ENCODE measurements around the gene MYRIP. TPM values are rescaled to one million over a fixed set of nuclear protein-coding genes. Genes with fewer than 3 reads are reported as not detected.

MYRIP gene
- total RNA-seq, 1 donor from 2014 or later: 0.53 TPM

- Mint-ChIP-seq H3K4me1 (ENCODE audit: unreplicated experiment) (no peaks in the 10 kb centered on the region), H3K27me3 (no peaks in the 10 kb centered on the region), H3K9me3 (no peaks in the 10 kb centered on the region), H3K36me3 (no peaks in the 10 kb centered on the region), H3K4me3 (no peak overlapping the region), H3K27ac (no peak overlapping the region)
- no peak for DNase-seq (ENCODE audit: extremely low spot score, unreplicated experiment)
- TF ChIP-seq CTCF (conservative IDR thresholded peaks at IDR 0.05): no peak
These were observed 72.7 kb downstream of the MYRIP start for GRCh38 chr3:39882111-39882510.

DNA sequence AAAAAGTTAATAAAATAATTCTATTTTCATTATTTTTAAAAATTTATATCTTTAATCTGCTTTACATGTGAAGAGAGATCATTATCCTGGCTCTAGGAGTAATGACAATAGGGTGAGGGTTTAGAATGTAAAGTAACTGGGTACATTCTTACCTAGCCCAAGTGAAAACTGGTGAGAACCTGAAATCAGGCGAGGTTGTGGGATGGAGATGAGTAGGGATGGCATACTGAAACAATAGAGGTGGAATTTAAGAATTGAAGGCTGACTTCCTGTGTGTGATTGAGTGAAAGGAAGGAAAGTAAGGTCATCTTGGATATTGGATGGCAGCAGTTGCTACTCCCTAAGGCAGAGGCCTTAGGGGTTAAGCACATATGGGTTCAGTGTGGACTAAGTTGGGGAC lies 82.7 kb downstream of the MYRIP start:
- H3K9me3 Mint-ChIP-seq: no peaks in the 10 kb centered on the region
- no peaks in the 10 kb centered on the region for H3K4me1 Mint-ChIP-seq (ENCODE audit: unreplicated experiment)
- no peak for TF ChIP-seq CTCF (conservative IDR thresholded peaks at IDR 0.05)
- no peak overlapping the region for H3K27ac Mint-ChIP-seq
- H3K36me3 Mint-ChIP-seq: no peaks in the 10 kb centered on the region
- no peak for DNase-seq (ENCODE audit: extremely low spot score, unreplicated experiment)
- H3K4me3 Mint-ChIP-seq: no peak overlapping the region
- no peaks in the 10 kb centered on the region for H3K27me3 Mint-ChIP-seq

DNA sequence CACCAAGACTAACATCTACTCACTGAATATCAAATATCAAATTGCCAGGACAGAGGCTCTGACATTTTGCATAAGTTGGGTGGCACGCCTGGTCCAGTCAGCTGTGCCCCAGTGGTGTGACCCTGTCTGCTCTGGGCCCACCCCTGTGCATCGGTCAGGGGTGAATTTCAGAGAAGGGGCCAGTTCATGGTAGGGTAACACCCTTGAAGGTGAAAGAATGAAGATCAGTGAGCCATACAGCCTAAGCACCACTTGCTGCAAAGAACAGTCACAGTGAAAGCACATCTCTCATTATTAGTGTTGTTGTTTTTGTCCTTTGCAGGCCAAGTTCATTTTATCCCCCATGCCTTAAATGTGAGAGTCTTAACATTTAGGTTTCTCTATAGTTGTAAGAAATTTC lies 86.8 kb downstream of the MYRIP start:
- no peaks in the 10 kb centered on the region for H3K36me3 Mint-ChIP-seq
- H3K9me3 Mint-ChIP-seq: no peaks in the 10 kb centered on the region
- no peak overlapping the region for H3K4me3 Mint-ChIP-seq
- H3K27ac Mint-ChIP-seq: no peak overlapping the region
- no peak for DNase-seq (ENCODE audit: extremely low spot score, unreplicated experiment)
- TF ChIP-seq CTCF (conservative IDR thresholded peaks at IDR 0.05): no peak
- no peaks in the 10 kb centered on the region for H3K27me3 Mint-ChIP-seq
- no peaks in the 10 kb centered on the region for H3K4me1 Mint-ChIP-seq (ENCODE audit: unreplicated experiment)

GRCh38 chr3:39900462-39901002 lies 91.1 kb downstream of the MYRIP start:
- Mint-ChIP-seq H3K9me3 (no peaks in the 10 kb centered on the region), H3K4me1 (ENCODE audit: unreplicated experiment) (no peaks in the 10 kb centered on the region)

DNA sequence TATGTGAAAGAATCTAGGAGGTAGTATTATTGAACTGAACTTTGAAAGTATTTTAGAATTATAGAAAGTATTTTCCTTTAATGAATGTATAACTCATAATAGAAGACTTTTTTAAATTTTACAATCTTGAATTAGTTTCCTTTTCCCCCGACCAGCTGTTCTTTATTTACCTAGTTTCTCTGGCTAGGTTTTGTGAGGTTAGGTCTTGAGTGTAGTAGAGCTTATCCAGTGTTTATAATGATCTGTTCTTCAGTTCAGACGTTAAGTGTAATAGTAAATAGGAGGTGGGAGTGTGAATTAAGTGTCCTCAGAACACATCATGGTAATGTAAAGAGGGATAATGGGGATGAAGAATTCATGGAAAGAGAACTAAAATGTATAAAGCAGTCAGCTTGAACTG lies 93.8 kb downstream of the MYRIP start:
- TF ChIP-seq CTCF (conservative IDR thresholded peaks at IDR 0.05): no peak
- Mint-ChIP-seq H3K9me3 (no peaks in the 10 kb centered on the region), H3K4me1 (ENCODE audit: unreplicated experiment) (peaks cover 5% of the 10 kb centered on the region)

More at GRCh38 chr3:39900462-39901002, 91.1 kb downstream of the MYRIP start:
- H3K36me3 Mint-ChIP-seq: no peaks in the 10 kb centered on the region
- DNase-seq (ENCODE audit: extremely low spot score, unreplicated experiment): no peak
- no peak overlapping the region for H3K27ac Mint-ChIP-seq
- no peaks in the 10 kb centered on the region for H3K27me3 Mint-ChIP-seq
- TF ChIP-seq CTCF (conservative IDR thresholded peaks at IDR 0.05): no peak
- H3K4me3 Mint-ChIP-seq: no peak overlapping the region

DNA sequence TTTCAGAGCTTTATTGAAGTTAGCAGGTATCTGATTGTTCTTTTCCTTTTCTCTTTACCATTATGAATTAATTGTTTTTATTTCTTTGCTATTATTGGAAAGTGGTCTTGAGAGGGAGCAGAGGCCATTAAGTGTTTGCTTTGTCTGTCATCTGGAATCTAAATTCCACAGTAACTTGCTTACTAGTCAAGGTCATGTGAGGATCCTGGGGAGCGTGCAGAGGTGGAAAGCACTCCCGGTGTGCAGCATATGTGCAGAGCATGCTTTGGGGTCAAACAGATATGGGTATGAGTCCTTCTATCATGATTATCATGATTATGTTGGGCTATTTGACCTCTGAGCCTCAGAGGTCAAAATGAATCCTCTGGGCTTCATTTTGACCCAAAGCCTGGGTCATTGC lies 96.4 kb downstream of the MYRIP start:
- no peak for TF ChIP-seq CTCF (conservative IDR thresholded peaks at IDR 0.05)
- Mint-ChIP-seq H3K27me3 (no peaks in the 10 kb centered on the region), H3K4me3 (no peak overlapping the region), H3K27ac (no peak overlapping the region), H3K4me1 (ENCODE audit: unreplicated experiment) (peaks cover 6% of the 10 kb centered on the region), H3K36me3 (no peaks in the 10 kb centered on the region), H3K9me3 (no peaks in the 10 kb centered on the region)
- DNase-seq (ENCODE audit: extremely low spot score, unreplicated experiment): no peak

More for the DNA sequence above, 93.8 kb downstream of the MYRIP start:
- Mint-ChIP-seq H3K4me3 (no peak overlapping the region), H3K27me3 (no peaks in the 10 kb centered on the region), H3K27ac (no peak overlapping the region), H3K36me3 (no peaks in the 10 kb centered on the region)
- DNase-seq (ENCODE audit: extremely low spot score, unreplicated experiment): no peak

Measured in type B pancreatic cell (in vitro differentiated cells).